NCI-H345 (cell line): ENCODE results near the gene TLX2.

Experiments used
- DNase-seq: peaks from one replicate; lab custom pipeline; 2025; lab: John Stamatoyannopoulos, UW

The TLX2 gene

GRCh38 chr2:74531666-74532065, 17.4 kb downstream of the TLX2 start:
- DNase-seq: no peak

DNA sequence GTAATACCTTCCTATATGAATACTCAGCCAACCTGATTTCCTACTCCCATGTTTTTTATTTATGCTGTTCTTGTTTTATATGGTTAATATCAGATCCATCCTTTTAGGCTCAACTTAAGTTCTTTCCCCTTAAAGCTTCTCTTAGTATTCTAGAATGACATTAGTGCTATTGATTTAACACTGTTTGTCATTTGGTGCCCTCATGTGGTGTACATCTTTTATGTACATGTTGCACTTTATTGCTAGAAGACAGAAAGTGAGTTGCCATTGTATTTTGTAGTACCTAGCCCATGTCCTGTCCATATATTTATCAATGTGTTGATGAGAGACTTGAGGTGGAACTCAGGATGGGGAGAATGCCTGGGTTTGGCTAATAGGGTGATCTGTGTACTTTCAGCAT, 18.0 kb downstream of the TLX2 start:
- DNase-seq: peak; percentile 26

DNA sequence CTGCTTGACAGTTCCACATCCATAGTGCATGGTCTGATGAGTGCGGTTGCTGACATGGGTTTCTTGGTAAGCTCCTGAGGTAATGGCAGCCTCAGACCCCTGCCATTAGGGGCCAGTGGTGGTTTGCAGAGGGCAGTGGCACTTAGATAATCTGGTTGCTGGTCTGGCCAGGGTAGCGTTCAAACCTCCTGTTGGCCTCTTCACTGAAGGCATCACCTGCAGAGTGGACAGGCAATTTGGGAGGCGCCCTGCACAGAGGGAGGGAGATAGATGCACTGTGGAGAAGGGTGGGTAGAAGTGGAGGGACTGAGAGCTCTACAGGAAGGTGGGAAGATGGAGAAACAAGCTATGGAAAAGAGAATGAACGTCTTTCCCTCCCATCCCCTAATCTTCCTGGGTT, 19.2 kb downstream of the TLX2 start:
- DNase-seq: no peak

DNA sequence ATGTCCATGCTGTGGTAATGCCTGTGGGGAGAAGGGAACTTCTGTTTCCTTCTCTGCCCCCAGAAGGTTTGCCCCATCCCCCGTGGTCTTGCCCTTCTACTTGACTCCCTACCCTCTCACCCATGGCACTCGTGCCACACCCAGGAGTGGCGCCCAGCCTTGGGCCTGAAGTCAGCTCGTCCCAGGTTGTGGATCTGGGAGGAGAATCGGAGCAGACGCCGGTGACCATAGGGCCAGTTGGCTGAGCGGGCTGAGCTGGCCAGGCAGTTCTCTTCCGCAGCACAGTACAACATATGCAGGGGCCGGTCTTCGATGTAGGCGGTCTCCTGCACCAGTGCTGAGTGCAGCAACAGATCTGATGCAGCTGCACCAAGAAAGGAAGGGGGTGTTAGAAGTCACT, 20.2 kb downstream of the TLX2 start:
- DNase-seq: no peak

DNA sequence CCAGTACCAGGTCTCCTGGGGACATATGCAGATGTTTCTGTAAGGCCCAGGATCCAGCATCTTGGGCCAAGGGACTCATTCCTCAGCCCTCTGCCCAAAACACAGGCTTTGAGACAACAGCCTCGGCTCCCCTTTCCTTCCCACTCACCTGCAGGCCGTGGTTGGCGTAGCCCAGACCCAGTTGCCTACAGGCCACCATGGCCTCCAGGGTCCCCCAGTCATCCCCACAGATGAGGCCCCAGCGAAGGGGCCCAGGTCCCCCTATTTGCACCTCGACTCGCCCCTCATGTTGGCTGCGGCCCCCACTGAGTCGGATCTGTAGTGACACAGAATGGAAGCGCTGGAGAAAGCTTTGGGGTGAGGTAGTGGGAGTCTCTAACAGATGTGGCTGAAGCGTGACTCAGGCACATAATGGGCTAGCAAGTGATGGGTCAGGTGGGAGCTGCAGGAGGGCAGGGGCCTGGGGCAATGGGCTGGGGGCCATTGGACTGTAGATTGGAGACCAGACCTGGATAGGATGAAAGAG, 21.3 kb downstream of the TLX2 start:
- no peak for DNase-seq

DNA sequence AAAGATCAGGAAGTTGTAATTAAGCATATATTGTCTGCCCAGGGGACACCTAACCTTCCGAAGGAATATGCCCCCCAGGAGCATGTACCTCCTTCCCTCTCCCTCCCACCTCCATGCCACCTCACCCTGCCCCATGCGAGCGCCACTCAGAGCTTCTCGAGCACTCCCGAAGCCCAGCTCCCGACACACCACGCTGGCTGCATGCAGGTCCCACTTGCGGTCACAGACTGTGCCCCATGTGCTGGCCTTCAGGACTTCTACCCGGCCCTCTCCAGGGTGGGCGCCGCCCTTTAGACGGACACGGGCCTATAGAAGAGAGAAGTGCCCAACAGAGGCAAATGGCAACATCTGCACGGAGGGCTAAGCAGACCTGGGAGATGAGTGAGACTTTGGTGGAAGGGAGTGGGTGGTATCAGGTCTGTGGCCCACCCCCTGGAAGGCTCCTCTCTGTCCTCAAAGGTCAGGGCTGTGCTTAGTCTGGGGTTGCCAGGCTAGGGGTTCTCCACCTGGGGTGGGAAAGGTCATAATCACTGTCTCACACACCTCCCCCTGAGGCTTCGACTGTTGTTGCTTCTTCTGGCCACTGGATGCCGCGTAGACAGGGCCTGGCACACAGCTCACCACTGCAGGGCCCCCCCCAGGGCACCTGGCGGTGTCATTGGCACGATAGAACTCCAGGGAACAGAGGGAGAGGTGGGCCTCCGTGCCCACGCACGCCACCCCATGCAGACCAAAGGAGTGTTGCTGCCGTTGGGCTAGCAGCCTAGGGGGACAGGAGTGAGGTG, 22.1 kb downstream of the TLX2 start:
- no peak for DNase-seq

DNA sequence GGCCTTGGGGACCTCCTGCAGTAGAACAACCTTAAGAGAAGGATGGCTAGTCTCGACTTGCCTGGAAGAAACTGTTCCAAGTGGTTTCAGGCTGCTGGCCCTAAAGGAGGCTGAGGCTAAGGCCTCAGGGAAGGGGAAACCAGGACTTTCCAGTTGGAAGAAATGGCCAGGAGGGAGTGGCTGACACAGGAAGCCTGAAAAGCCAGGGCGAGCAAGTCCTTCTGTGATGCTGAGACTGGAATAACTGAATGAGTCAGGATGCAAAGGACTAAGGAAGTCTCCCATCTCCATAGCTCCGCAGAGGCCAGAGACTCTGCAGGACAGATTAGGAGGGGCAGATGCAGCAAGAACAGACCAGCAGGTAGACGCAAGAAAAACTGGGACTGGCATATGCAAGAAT, 22.9 kb downstream of the TLX2 start:
- DNase-seq: no peak

DNA sequence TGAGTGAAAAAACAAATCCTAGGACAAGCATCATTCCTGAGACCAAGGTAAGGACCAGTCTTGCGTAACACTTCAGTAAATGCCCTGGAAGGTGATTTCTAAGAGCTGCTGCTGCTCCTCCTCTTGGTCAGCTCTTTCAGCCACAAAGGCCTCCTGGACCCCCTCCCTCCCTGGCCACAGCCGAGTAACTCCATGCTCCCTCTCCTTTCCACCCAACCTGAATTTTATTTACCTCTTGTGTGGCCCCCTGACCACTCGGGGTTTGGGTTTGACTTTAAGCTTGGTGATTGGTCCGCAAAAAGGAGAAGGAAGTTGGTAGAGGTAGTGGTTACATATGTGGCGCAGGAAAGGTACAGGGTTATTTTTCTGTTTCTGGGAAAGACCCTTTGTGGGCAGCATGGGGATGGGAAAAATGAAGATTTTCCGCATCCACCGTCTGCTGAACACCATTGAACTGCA, 24.7 kb downstream of the TLX2 start:
- DNase-seq: no peak

DNA sequence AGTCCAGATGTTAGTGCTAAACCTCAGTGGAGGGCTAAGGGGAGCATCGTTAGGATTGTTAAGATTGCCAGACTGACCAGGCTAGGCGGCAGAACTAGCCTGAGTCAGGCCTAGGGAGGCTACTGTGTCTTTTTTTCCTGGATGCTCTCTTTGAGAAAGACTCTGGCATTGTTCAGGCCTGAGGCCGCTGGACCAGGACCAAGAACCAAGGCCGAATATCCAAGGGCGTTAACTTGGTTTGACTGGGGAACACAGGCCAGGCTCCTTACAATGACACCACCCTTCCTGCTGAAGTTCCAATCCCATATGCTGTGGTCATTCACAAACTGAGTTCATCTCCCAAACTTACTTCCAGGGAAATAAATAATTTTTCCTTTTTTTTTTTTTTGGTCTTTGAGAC, 26.0 kb downstream of the TLX2 start:
- no peak for DNase-seq

- no peak for DNase-seq
These were observed 28.7 kb downstream of the TLX2 start for GRCh38 chr2:74542978-74543377.

- peak; percentile 8 for DNase-seq
These were observed 30.4 kb downstream of the TLX2 start for GRCh38 chr2:74544634-74545033.

DNA sequence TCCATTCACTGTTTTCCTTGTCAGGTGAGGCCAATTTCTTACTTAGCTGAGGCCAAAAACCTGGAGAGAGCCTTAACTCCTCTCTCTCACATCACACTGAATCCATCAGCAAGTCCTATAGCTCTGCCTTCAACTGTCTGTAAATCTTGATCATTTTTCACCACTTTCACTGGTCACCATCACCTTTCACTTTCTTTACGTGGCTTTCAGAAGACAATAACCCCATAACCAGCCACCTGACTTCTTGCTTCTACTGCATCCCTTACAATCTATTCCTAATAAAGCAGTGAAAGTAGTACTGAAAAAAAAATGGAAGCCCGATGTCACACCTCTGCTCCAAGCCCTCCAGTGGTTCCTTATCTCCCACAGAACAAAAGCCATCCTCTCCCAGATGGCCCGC, 31.8 kb downstream of the TLX2 start:
- DNase-seq: no peak

- DNase-seq: peak; percentile 53
These were observed 34.1 kb downstream of the TLX2 start for GRCh38 chr2:74548285-74548899.

- DNase-seq: peak; percentile 53
These were observed 34.9 kb downstream of the TLX2 start for GRCh38 chr2:74548900-74549826.

GRCh38 chr2:74550231-74550630, 36.0 kb downstream of the TLX2 start:
- no peak for DNase-seq

- DNase-seq: no peak
These were observed 37.3 kb downstream of the TLX2 start for GRCh38 chr2:74551530-74551929.

DNA sequence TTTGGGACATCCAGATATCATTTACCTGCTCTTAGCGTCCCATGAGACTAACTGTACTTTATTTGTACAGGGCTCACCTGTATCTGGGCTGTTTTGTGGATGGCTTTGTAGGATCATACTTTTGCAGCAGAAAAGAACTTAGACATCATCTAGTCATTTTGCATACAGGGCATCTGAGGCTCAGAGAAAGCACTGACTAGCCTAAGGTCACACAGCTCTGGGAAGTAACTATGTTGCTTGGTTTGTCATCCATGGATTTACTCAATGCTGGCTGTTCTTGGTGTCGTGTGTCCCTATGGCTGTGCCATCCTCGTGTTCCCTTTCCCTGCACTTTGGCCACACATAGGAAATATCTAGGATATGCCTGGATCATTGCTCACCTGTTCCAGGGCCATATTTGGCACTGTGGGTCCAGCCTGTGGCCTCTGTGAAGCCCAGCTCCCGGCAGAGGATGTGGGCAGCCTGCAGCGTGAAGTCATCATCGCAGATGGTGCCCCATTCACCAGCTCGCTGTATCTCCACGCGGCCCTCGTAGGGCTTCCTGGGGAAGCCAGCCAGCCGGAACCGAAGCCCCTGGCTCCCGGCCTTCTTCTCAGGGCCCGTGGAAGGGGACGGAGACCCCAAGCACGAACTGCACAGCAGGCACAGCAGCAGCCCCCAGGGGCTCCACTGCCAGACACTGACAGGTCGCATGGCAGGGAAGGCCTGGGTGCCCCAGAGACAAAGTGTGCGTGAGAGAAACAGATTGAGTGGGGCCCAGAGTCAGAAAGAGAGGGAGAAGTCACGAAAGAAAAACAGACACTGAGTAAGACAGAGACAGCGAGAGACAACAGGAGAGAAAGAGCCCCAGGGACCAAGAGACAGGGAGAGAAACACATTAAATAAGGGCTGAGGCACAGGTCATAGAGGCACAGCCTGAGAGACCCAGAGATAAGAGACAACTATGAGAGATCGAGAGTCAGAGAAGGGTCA, 38.0 kb downstream of the TLX2 start:
- DNase-seq: no peak

GRCh38 chr2:74552914-74553811, 38.9 kb downstream of the TLX2 start:
- DNase-seq: no peak

DNA sequence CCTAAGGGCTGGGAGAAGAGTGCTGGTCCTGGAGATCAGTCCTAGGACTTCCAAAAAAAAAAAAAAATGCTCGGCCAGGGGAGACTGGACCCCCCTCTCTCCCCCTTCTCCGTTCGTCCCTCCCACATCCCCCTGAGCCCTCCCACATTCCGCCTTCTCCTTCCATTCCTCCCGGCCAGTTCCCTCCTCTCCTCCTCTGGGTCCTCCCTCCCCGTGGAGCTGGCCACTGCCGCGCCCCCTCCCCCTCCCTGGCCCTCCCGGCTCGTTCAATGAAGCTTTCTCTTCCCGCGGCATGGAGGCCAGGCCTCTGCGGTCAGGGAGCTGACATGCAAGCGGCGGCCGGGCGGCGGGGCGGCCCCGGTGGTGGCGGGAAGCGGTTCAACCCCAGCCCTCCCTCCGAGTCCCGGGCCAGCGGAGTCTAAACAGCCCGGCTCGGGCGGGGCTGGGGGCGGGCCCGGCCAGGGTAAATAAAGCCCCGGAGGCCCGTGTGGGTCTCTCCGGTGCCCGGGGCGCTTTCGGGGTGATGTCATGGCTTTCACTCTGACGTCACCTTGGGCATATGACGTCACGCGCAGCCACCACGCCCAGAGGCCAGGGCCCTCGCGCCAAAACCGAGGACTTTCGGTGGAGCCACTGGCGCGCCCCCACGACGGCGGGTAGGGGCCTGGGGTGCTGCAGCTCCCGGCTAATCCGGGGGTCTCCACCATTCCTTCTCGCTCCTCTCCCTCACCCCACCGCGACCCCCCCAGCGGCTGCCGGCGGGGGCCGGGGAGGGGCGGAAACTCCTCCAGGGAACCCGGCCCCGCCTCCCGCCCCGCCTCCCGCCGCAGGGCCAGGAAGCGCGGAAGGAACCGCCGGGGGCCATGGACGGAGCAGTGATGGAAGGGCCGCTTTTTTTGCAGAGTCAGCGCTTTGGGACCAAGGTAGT, 39.9 kb downstream of the TLX2 start, which contains the start of the genes DOK1 and LOXL3:
DOK1 (plus strand) TSS at position 829 of the 928 bp plus-strand sequence; CDS start at position 864, 35 bp downstream.
LOXL3 (minus strand) TSS at position 51 of the 928 bp plus-strand sequence. CDS start 1,308 bp downstream, outside the sequence.
- DNase-seq: peak; percentile 62
